Glomerular visceral epithelial cell (primary cell): ENCODE measurements around the gene MYCBP2.
A peak's percentile ranks its signal among the peaks of the same experiment; 100 is the strongest.
"Not testable (repeated sequence)": the region's sequence is repeated elsewhere in the genome, so short reads cannot be mapped to it uniquely, and the experiment has no call there.

Experiments used
- DNase-seq: peaks from one replicate; pipeline ENCODE4 v3.0.0-alpha.2; 2016; ENCODE audit errors: extremely low spot score

MYCBP2 gene

DNA sequence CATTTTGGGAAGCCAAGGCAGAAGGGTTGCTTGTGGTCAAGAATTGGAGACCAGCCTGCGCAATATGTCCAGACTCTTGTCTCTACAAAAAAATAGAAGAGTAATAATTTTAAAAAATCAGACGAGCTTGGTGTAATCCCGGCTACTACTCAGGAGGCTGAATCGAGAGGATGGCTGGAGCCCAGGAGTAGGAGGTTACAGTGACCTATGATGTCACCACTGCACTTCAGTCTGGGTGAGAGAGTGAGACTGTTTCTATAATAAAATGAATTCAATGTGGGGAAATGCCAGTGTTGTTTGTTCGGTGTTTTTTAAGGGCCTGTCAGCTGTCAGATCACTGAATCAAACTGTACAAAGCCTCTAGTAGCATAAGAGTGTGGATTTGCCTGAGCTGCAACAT, 298.7 kb downstream of the MYCBP2 start:
- no peak for DNase-seq

DNA sequence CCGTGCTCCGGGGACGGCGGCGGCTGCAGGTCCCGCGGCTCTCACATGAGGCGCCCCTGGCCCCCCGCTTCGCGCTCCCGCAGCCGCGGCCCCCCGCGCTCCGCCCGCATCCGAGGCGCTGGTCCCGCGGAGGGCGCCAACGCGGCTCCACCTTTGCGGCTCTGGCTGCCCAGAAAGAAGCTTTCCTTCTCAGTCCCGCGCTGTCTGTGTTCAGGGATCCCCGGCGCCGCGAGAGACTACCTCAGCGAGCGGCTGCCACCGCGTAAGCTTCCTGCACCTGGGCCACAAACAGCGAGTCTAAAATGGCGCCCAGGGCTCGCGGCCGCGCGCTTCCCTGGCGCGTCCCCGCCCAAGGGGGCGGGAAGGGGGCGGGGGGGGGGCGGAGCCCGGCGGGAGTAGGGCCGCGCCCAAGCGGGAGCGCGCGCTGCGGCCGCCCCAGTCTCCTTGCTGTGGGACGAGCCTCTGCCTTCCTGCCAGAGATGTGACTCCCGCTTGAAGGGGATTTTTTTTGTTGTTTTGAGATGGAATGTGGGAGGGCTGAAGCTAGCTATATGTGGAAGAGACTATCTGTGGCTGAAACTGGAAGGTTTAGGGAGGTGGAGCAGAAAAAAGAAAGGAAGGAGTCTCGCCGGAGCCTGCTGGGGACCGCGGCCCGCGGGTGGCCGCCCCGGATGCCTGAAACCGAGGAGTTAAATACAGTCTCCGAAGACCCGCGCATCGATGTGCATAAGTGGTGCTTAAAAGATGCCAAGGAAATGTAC, 299.9 kb downstream of the MYCBP2 start, which contains the start of gene FBXL3:
TSS of gene FBXL3 (minus strand) at position 299 of the 761 bp plus-strand sequence. CDS start 5,299 bp downstream, outside the sequence.
- DNase-seq, result peak; percentile 94

DNA sequence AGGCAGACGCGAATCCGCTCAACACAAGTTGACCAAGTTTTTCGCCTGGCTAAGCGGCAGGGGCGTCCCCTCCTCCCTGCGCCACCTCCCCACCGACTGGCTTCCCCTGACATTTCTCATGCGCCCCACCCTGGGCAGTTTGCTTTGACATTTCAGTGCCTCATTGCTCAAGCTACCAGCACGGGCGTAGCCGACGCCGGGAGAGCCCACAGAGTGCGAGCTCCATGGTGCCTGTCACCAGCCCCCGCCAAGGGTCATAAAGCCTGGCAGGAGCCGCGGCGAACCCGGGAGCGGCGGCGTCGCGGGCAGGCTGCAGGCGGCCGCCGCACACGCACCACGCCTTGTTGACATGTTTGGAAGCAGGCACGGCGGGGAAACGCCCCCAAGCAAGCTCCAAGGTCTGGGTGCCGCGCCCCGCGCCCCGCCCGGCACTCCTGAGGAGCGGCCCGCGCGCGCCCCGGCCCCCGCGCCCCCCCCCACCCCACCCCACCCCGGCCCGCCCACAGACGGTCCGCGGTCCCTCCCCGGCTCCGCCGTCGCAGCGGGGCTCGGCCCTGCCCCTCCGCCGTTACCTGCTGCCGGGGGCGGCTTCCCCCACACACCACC, 300.5 kb downstream of the MYCBP2 start:
- DNase-seq, result peak; percentile 62

DNA sequence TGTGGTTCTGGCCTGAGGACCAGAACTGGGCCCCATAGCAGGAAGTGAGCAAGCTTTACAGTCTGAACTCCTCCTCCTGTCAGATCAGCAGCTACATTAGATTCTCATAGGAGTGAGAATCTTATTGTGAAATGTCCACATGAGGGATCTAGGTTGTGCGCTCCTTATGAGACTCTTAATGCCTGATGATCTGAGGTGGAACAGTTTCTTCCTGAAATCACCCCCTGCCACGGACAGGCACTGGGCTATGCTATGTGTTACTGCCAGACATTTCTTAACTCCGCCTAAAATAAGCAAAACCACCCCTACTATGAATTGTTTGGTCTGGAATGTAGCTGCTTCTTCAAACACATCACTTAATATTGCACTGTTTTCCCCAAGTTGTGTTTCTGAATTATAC, 304.6 kb downstream of the MYCBP2 start:
- DNase-seq, result no peak

DNA sequence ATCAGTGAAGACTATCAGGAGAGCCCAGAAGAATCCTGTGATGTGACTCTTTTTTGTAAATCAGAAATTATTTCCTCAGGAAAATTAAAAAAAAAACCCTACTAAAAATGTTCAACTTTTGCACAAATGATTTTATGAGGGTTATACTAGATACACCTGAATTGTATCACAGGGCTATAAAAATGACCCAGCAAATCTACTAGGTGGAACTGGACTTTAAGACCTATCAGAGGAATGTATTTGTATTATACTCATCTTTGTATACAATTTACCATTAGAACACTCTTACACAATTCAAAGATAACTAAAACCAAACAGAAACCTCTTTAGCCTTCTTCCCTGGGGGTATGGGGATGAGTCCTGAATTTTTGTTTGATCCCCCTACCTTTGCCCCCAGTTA, 307.1 kb downstream of the MYCBP2 start:
- no peak for DNase-seq

DNA sequence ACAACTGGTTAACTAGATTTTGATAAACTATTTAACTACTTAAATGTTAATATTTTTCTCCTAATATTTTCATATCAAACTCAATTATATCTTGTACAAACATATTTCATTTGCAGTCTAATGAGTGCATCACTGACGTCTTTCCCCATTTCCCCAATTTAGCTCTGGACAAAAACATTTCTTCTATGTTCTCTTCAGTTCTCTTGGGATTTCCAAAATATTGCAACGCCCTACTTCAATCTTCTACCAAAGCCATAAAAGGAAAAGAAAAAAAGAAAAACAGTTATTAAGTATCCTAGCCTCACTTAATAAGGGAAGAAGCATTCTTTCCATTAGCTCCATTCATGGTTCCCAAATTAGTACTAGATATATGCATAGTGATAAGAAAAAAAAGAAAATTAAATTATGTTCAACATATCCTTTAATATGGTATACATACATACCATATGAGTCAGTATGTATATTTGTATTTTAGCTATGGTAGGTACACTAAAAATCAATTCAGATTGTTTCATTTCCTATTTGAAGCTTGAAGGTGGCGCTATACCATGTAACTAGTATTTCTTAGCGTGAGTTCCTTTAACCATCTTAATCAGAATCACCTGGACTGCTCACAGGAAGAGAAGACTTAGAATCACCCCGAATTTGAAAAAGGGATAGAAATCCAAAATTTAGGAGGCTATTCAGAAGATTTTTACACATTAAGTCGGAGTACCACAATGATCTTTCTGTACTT, 309.8 kb downstream of the MYCBP2 start:
- no peak for DNase-seq

DNA sequence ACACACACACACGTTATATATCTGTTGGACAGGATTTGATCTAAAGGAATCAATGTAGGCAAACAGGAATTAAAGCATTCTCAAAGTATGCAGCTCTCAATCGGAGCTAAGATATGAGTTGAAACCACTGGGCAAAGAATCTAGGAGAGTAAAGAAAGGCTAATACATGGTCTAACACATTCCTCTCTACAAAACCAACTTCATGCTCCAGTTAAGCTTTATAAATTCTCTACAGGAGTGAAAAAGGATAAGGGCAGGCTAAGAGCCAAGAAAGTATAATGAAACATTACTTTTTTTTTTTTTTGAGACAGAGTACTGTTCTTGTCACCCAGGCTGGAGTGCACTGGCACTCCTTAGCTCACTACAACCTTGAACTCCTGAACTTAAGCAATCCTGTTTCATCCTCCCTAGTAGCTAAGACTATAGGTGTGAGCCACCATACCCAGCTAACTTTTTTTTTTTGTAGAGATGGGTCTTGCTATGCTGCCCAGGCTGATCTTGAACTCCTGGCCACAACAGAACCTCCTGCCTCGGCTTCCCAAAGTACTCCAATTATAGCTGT, 310.6 kb downstream of the MYCBP2 start:
- no peak for DNase-seq

DNA sequence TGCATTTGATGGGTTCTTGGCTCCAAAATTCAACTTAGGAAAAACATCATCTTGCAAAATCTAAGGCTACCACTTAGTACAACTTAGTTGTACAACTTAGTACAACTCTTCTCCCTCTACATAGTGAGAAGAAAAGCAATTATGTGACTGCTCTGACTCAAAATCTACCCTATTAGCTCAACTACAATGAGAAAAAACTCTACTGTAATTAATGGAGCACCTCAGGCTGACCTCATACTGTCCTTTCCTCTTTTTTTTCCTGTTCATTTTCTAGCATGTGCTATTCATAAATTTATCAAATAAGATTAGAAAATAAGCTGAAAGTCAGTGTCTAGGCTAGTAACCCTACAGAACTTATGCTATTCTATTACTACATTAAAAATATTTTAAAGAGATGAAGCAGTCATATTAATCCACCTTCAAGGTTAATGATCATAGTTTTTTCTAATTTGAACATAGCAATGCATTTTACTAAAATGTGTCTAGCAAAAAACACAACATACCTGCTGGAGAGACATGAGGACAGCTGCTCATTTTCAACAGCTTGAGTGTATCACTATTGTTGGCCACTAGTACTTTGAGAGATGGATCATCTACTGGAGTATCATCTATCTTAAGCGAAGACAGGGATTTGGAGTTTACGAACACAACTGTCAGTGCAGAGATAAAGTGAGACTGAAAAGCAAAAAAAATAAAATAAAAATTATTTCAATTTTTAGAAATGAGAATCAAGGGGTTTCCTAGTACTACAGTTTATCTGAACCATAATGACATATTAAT, 311.8 kb downstream of the MYCBP2 start:
- no peak for DNase-seq

DNA sequence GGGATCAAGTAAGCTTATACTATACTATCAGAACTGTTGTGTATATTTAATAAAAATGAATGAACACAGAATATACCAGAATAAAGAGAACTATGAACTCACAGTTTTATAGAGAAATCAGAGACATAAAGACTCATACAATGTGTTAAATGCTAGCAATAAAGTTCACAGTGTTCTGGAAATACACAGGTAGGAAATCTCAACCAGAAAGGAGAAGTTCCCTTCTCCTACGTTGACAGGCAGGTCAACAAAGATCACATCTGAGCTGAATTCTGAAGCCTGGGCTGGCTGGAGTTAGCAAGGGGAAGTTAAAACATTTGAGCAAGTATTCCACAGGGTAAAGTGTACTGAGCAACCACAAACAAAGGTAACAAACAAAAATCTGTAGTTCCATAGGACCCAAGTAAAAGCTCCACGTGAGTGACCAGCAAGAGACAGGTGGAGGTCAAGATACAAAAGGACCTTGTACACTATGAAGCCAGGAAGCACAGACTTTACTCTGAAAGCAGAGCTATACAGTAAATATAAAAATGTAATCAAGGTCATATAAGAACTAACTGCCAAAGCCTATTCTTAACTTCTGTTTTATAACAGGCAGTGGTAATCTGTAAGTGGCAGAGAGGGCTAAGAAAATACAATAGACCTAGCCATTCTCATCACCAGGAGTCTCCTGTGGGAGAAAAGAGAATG, 312.9 kb downstream of the MYCBP2 start:
- DNase-seq, result no peak

DNA sequence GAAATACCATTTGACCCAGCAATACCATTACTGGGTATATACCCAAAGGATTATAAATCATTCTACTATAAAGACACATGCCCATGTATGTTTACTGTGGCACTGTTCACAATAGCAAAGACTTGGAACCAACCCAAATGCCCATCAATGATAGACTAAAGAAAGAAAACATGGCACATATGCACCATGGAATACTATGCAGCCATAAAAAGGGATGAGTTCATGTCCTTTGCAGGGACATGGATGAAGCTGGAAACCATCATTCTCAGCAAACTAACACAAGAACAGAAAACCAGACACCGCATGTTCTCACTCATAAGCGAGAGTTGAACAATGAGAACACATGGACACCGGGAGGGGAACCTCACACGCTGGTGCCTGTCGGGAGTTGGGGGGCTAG, 317.2 kb downstream of the MYCBP2 start:
- DNase-seq, result not testable (repeated sequence)

DNA sequence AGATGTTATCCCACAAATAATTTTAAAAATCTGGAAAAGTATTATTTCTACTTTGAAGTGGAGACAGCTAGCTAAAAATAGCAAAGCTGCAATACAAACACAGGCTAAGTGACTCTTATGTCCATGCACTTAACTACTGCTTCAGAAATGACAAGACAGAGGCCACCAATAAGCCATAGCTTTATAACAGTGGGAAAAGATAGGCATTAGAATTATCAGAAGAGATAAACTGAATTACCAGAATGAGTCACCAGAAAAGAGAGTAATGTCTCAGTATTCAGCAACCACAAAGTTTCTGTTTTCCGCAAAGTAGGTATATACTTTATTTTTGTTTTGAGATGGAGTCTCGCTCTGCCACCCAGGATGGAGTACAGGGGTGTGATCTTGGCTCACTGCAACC, 317.9 kb downstream of the MYCBP2 start:
- DNase-seq, result no peak

DNA sequence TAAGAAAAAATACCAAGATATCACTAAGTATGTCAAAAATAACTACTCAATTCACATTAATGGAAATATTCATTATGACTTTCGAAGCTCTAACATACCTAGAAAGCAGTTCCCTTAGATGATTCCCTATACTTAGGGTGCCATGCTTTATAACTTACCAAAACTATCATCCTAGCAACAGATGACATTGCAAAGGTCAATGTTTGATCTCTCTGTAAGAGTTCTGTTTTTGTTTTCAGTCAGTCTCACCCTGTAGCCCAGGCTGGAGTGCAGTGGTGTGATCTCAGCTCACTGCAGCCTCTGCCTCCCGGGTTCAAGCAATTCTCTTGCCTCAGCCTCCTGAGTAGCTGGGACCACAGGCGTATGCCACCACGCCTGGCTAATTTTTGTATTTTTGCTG, 318.6 kb downstream of the MYCBP2 start:
- not testable (repeated sequence) for DNase-seq

DNA sequence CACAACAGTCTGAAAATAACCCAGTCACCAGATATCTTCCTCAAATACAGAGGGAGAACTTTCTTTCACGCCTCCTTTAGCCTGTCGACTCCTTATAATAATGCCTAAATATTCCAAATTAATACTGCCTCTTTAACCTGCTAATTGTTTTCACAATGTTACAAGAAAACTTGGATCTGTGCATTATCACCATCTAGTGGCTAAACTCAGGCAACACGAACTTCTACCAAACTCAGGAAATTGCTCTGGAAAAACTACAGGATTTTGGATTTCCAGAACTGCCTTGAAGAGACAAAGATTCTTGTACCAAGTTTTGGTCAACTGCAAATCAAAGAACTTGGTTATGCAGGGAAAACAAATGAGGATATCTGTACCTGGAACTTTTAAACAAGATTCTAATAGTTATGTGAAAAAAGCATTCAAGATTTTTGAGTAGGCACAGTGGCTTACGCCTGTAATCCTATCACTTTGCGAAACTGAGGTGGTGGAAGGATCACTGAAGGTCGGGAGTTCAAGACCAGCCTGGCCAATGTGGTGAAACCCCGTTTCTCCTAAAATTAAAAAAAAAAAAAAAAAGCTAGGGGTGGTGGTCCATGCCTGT, 324.2 kb downstream of the MYCBP2 start:
- peak; percentile 23 for DNase-seq

DNA sequence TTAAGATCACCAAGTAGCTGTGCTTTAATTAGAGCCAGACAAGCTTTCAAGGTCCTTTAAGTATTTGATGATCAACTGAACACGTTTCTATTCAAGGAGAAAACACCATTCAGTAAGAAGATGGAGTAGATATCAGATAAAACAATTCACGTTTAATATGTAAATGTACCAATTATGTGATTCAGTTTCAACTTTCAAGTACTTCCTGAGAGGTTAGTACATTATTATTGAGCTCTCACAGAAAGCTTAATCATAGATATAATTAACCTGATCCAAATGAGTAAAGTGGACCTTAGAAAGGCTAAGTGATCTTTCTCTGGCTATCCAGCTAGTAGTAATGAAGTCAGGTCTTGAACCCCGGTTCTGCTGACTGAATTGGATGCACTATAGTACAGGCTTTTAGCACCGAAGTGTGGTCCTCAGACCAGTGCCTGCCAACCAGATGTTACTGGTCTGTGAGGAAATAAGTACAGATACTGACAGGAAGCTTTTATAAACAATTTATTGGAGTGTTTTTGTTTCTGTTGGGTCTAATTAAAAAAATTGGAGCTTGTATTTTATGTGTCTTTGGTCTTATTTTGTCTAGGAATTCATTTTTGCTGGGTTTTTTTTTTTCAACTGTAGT, 324.8 kb downstream of the MYCBP2 start:
- DNase-seq, result no peak

DNA sequence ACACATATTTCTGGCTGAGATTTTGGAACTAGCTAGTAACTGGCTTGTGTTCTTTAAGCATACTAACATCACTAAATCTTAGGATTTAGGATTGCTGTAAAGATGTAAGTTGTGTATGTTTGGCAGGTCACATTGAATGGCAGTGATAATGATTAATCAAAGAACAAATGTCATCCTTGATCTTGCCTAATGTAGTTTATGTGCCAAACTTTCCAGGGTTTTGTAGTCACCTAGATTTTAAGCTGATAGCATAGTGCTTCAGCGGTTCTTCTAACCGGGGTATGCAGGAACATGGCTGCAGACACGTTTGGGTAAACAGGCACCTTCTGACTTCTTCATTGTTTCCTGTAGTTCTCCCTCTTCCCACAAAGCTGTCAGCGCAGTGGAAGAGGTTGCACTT, 325.4 kb downstream of the MYCBP2 start:
- DNase-seq, result no peak

DNA sequence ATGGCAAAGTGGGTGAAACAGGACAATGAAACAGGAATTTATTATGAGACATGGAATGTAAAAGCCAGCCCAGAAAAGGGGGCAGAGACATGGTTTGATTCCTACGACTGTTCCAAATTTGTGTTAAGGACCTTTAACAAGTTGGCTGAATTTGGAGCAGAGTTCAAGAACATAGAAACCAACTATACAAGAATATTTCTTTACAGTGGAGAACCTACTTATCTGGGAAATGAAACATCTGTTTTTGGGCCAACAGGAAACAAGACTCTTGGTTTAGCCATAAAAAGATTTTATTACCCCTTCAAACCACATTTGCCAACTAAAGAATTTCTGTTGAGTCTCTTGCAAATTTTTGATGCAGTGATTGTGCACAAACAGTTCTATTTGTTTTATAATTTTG, 326.4 kb downstream of the MYCBP2 start:
- no peak for DNase-seq
